NCI-H1694 (cell line): ENCODE results near the gene CACNB2.

Experiments used
- DNase-seq: peaks from one replicate; lab custom pipeline; 2025; lab: John Stamatoyannopoulos, UW

CACNB2 gene

DNA sequence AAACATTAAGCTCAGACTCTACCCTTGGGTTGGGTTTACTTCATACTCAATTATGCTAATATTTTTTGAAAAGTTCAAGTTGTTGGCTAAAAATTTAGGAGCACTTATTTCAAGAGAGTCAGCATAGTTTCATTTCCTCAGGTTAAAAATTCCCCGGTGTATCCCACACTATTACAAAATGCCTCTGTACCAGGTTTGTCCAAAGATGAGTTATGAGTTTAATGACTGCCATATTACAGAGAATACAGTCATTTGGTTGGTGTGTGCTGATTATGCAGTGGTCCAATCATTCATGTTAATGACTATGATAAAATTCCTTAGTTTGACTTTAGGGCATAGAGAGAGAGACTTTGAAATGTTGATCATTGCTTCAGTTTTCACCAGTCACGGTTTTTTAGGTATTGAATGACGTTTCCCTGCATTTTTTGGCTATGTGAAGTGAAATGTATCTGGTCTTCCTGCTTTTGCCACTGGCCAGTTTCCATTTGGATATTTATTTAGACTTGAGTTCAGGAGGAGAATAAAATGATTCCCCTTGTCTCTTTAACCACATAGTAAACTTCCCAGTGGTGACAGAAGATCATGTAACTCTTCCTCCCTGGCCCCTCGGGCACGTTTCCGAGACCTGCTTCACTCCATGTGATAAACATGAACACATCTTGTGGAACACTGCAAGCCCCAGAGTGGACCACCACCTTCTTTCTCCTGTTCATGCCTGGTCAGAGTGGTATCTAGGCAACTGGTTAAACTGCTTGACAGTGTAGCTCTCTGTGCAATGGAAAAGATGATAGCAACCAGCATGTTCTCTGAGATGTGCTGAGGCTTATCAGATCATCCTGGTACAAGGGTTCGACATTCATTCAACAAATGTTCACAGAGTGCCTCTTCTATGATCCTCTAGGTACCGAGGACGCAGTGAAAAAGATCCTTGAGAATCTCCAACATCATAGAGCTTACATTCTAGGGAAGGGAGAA, 153.6 kb downstream of the CACNB2 start:
- DNase-seq: no peak

DNA sequence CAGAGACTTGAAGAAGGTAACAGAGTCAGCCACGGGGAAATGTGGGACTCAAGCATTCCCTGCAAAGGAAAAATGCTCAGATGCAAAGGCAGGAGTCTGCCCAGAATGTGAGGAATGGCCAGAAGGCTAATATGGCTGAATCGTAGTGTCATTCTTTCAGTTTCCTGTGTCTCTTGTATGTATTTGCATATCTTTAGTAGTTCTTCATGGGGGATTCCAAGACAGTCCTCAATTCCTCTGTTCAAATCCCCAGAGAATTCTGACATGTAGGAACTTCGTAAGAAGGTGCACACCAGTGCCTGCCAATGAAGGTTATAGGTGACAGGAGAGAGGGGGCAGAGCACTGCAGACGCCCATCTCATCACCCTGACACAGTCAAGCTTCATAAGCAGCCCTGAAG, 154.4 kb downstream of the CACNB2 start:
- DNase-seq: no peak

DNA sequence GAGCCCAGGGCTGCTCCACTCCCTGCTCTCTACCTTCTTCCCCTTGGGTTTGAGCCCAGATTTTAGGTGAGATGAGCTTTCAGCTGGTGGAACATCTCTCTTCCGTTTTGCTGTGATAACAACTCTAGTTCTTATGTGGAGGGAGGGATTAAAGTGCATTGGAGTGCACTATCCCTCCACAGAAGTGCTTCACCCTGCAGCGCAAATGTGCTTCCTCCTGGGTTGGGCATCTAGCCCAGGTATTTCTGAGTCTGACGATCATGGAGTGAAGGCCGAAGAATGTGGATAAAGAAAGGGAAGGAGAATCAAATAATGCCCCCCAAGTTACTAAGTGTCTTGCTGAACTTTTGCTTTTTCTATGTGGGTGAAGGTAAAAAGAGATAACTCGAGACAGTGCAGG, 157.4 kb downstream of the CACNB2 start:
- DNase-seq: no peak

DNA sequence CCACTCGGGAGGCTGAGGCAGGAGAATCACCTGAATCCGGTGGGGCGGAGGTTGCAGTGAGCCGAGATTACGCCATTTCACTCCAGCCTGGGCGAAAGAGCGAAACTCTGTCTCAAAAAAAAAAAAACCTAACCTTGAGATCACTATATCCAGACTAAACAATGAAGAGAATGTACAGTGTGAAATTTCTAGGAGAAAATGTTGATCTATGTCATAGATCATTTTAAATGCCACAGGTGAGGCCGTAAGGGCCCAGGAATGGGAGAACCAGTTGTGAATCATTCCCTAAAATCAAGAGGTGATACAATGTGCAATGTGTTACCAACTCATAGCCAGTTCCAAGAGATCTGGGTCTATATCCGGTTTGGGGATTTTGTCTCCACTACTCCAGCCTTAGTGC, 158.0 kb downstream of the CACNB2 start:
- DNase-seq: no peak

DNA sequence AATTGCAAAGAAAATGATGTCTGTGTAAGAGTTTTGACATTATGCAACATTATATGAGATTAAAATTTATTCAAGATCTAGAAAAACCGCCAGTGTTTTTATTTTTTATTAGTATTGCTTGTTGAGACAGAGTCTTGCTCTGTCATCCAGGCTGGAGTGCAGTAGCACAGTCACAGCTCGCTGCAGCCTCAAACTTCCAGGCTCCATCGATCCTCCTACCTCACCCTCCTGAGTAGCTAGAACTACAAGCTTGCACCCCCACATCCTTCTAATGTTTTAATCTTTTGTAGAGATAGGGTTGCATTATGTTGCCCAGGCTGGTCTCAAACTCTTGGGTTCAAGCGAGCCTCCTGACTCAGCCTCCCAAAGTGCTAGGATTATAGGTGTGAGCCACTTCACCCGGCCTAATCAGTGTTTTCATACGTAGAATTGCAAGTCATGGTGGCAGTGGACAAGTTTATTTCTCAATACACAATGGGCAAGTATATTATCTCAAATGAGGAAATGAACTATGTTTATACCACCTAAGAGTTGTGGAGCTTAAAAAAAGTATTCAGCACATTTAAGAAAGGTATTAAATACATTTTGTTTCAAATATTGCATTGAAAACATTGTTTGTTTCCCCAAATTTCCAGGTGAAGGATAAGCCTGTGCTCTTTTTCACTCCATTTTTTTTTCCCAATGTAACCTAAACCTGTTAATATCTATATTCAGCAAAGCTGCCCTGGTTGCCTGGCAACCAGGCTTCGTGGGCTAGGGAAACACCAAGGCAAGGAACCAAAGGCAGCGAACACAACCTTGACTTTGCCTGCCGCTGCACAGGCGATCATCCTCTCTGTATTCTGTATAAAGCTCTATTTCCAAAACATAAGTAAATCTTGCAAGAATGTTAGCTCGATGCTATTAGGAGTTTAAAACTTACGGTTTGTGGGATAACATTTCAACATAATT, 163.9 kb downstream of the CACNB2 start:
- DNase-seq: no peak

DNA sequence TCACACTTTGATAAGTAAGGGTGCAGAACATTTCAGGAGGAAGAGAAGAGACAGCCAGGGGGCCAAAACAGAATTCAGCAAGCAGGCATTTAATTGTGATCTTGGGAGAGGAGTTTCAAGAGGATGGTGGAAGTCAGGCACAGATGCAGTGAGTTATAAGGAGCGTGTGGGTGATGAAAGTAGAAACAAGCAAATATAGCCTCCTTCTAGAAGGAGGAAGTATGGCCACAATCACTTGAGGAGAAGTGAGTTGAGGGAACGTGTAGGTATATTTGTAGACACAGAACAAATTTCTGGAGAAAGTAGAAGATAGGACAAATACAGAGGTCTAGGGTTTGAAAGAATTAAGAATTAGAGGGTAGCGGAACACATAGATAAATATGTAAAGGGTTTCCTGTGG, 165.8 kb downstream of the CACNB2 start:
- no peak for DNase-seq

DNA sequence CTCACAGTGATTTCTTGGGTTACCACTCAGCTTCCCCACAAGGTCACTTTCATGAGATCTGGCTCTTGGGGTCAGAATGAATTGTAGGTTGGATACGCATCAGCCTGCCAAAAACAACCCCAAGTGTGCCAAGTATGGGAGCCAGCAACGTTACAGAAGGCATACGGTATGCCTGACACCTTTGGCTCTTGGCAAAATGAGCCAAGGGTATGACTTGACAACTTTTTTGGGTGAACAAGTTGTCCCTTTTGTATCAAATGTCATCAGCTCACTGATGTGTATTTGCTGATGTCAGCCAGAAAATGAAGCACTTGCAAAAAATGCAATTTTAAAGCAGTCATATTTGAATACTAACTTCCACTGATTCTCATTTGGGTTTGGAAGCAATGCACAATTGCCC, 168.4 kb downstream of the CACNB2 start:
- DNase-seq: no peak

DNA sequence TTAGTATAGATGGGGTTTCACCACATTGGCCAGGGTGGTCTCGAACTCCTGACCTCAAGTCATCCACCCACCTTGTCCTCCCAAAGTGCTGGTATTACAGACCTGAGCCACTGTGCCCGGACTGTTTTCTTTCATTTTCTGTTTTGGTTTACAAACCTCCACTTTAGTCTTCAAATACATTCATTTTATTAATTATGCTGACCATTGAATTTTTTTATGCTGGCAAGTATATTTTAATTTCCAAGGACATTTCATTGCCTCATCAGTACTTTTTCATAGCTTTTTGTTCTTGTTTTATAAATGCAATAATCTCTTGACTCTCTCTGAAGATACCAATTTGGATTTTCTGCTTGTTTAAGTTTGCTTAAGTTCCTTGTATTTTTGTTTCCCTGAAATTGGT, 170.5 kb downstream of the CACNB2 start:
- no peak for DNase-seq

DNA sequence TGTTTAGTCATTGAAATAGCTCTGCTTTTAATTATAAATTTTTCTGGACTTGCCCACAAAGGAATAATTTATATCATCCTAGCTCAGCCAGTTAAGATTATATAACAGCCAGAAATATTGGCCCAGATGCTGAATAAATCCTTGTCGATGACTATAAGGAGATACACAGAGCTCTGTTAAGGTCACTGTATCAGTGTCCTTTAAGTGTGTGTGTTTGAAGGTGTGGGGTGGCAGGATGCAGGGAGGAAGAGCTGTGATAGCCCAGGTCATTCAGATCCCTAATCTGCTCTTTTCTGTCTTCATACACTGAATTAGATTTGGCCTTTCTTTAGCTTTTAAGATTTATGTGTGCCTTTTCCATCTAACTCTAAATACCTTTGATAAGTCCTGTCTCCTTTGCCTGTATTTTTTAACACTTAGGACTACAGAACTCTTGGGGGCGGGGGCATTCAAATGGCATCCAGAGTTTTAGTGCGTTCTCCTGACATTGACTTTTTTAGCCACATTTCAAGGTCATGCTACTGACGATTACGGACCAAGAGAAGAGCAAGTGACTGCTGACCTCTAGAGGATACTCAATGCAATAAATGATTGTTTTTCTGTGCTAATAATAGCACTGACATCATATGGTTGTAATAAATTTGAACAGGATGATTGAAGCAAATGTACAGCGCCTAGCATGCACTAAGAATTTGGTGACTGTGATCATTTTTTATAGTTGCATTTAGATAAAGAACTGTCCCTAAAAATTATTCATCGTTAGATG, 172.3 kb downstream of the CACNB2 start:
- DNase-seq: peak; percentile 15

DNA sequence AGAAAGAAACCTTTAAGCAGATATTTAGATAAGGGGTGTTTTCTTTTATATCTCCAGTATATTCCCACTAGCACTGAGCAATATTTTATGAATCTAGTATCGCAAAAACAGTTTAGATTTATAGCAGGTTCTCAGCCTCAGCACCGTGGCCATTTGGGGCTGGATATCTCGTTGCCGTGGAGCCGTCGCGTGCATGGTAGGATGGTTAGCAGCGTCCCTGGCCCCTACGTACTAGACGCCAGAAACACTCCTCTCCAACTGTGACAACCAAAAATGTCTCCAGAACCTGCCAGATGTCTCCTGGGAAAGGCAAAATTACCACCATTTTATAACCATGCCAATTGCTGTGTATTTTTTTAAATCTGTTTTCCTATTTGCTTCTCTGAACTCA, 172.9 kb downstream of the CACNB2 start:
- no peak for DNase-seq

DNA sequence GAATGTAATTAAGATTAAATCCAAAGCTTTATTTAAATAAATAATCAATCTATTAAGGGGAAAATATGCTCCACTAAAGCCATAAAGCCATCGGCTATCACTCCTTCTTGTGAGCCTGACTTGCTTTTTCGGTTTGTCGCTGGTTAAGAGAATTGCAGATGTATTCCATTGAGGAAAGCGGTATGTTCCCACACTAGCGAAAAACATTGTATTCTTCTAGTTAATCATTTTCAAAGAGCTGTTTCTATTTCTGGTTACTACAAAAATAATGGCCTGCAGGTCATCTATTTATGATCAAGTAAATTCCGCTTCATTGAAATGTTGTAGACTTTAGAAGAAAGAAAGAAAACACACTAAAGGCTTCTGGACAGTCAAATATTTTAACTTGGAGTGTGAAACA, 173.4 kb downstream of the CACNB2 start:
- DNase-seq: no peak

DNA sequence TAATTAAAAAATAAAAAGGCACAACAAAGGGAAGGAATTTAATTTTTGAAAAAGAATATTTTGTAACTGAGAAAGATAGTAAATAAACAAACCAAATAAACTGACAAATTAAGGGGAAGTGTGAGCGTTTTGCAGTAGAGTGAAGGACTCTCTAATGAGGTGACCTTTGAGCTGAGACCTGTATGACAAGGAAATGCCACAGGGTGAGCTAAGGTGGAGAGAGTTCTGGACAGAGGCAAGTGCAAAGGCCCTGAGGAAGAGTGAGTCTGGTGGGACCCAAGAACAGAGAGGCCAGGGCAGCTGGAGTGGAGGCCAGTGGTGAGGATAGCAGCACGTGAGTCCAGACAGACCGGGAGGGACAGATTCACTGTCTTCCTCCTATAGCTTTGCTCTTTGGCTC, 179.4 kb downstream of the CACNB2 start:
- DNase-seq: no peak

DNA sequence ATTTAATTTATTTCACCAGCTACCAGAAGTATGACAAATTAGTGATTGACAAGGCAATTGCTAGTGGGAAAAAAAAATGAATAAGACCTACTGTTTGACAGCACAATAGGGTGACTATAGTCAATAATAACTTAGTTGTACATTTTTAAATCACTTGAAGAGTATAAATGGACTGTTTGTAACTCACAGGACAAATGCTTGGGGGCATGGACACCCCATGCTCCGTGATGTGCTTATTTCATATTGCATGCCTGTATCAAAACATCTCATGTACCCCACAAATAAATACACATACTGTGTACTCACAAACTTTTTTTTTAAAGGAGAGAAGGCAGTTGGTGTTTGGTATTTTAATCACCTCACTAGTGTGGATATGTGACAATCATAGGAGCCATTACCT, 181.1 kb downstream of the CACNB2 start:
- DNase-seq: no peak

DNA sequence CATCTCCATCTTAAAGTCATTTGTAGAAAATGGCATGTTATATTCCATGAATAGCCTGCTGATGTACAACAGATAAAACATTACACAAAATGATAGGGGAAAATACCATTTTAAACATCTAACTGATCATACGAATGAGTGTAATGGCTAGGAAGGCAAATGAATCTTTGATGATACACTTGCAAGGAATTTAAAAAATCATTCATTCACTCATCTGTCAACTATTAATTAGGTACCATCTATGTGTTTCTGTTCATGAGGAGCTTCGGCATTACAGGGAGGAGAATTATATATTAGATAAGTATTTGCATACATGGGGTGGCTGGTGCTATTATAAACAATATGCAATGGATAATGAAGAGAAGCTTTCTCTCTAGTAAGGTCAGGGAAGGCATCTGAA, 183.7 kb downstream of the CACNB2 start:
- DNase-seq: no peak

DNA sequence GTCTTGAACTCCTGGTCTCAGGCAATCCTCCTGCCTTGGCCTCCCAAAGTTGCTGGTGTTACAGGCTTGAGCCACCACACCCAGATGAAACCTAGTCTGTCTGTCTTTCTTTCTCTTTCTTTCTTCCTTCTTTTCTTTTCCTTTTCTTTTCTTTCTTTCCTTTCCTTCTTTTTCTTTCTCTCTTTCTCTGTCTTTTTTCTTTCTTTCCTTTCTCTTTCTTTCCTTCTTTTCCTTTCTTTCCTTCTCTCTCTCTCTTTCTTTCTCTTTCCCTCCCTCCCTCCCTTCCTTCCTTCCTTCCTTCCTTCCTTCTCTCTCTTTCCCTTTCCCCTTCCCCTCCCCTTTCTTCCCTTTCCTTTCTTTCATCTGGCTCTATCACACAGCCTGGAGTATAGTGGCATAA, 185.2 kb downstream of the CACNB2 start:
- no peak for DNase-seq

DNA sequence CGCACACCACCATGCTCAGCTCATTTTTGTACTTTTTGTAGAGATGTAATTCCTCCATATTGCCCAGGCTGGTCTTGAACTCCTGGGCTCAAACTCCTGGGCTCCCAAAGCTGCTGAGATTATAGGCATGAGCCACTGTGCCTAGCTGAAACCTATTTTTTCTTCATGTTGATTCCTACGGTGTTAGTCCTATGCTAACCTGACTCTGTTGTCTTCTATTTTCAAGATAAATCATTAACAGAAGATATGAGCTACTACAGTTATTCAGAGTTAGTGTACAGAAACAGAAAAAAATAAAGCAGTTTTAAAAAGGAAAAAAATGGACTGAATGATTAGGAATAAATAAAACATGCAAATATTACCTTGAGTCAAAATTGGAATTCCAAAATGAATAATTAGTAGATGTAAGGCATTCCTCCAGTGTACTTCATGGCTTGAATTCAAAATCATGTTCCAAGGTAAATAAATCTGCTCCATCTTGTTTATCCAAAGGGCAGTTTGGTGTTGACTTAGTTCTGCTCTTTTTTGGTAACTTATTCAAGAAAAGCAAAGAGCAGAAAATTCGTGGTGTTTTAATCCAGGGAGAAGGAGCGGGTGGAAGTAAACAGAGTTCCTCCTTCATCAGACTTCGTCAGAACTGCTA, 185.8 kb downstream of the CACNB2 start:
- DNase-seq: no peak

DNA sequence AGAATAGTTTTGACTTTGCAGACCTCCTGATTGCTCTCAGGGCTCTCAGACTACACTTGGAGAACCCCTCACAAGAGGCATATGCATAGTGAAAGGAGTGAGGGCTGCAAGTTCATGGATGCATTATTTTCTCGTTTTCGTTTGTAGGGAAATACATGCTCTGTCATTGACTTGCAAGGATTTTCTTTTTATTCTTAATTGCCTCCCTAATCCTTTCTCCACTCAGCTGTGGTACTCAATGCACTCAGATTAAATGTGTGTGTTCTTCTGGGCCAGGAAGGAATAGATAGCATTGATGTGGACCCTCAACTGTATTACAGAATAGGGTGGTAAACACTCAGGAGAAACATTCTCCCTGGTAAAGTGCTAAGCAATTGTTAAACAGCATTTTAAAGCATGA, 188.7 kb downstream of the CACNB2 start:
- no peak for DNase-seq

DNA sequence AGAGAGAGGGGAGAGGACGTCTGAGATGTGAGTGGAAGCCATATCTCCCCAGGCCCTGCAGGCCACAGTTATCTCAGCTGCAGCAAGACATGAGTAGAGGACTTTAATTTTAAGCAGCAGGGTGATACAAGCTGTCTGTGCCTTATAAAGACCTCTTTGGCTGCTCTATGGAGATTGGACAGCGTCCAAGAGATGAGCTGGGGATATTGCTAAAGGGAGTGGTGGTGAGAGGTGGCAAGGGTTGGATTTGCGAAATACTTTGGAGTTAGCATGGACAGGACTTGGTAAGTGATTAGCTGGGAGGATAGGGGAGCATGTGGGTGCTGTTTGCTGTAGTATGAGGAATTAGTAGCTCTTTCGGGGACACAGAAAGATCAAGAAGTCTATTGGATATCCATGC, 191.8 kb downstream of the CACNB2 start:
- no peak for DNase-seq

DNA sequence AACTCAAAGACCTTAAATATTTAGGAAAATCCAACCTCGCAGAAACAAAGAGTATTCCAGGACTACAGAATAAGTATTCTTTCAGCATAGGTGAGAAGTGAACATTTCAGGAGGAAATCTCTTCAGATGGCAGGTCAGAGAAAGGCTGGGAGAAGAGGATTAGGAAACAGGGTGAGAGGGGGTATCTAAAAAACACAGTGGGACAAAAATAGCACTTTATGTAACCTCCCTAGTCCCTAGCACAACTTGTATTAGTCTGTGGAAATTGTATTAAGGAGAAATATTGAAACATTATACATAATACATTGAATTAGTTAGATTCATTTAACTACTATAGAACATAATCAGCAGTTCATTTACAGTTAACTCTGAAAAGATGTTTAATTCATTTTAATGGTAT, 192.3 kb downstream of the CACNB2 start:
- no peak for DNase-seq

DNA sequence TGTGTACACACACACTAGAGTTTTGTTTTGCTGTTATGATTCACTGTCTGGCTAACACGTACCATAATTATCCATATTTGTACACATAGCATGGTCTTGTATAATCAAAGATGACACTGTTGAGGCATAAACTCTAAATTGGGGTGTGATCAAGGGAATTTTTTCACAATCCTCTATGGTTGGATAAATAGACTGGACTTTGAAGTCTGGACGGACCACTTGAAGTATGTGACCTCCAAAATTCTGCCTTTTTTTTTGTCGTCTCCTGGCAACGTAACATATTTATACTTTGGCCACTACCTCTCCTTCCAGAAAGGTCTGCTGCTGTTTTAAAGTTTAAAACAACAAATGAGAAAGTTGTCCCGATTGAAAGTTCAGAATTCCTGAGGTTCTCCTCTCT, 193.4 kb downstream of the CACNB2 start:
- DNase-seq: no peak

DNA sequence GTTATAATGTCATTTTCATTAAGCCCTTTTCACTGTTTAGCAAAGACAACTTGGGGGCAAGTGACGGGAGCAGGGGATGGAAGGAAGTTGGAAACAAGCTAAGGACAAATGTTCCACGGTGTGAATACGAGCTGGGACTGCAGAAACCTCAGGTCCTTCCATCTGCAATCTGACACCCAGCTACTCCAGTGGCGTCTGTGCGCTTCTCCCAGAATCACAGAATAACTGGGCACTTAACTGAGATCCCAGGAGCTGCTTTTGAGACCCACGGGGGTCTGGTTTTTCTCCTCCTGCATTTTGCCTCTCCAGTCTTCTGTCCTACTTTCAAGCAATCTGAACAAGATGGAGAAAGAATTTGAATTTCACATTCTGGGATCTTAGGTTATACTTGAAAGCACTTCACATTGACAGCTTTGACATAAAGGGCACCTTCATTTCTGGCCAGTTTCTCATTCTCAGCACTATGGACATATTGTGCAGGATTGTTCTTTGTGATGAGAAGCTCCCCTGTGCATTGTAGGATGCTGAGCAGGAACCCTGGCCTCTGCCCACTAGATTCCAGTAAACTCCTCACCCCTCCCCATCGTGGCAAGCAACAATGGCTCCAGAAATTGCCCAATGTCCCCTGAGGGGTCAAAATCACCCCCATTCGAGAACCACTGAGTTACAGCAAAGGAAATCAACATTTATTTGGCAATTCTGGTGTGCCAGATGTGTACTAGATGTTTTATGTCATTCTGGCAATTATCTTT, 194.1 kb downstream of the CACNB2 start:
- DNase-seq: no peak
